Sciatic nerve (tissue), 2 donors: ENCODE measurements around the gene SLC24A3. TPM values are rescaled to one million over a fixed set of nuclear protein-coding genes. Genes with fewer than 3 reads are reported as not detected.

Experiments
- ATAC-seq: fragments of 200-7000 bp; cut with Tn5 transposase; one replicate; pipeline ENCODE4 v1.9.1; 2020; ENCODE audit warnings: mild to moderate bottlenecking, moderate library complexity
- DNase-seq: peaks from one replicate; pipeline ENCODE4 v3.0.0-alpha.2; 2020; ENCODE audit warnings: low spot score
- intact Hi-C: fragments of 100-400 bp; cut with DNase I; formaldehyde crosslinking; loops from one replicate; pipeline ENCODE4 v1.14.2; 2022
- total RNA-seq: library from RNA; stranded (reverse); fragmentation: NEBNext Ultra II Directional; extraction: Animal tissue kit (Norgen Biotek cat#: 25700); gene quantifications from one replicate; pipeline ENCODE4 v1.2.1, GENCODE V29; 2021
- donor health status: DM: no; HTN: no; CAD: no.
- donor health status: DM: no; HTN: no; CAD: no.

Gene SLC24A3
- total RNA-seq, 1 donor from 2014 or later, result 2.0 TPM

- DNase-seq (no peak), ATAC-seq (peak; percentile 36)
- intact Hi-C loops, result no loop called here
Measured at GRCh38 chr20:19291024-19291817, 78.8 kb downstream of the SLC24A3 start.

- intact Hi-C loops, result no loop called here
- DNase-seq, result no peak
- no peak for ATAC-seq
Measured at GRCh38 chr20:19291818-19292132, 79.3 kb downstream of the SLC24A3 start.

- no peak for ATAC-seq
- intact Hi-C loops, result no loop called here
- no peak for DNase-seq
Measured at GRCh38 chr20:19292254-19292653, 79.8 kb downstream of the SLC24A3 start.

GRCh38 chr20:19295076-19295475, 82.6 kb downstream of the SLC24A3 start:
- ATAC-seq, result no peak
- intact Hi-C loops, result no loop called here
- DNase-seq, result no peak

GRCh38 chr20:19298652-19299051, 86.2 kb downstream of the SLC24A3 start:
- intact Hi-C loops, result no loop called here
- ATAC-seq (no peak), DNase-seq (no peak)

GRCh38 chr20:19300395-19300794, 88.0 kb downstream of the SLC24A3 start:
- intact Hi-C loops, result no loop called here
- ATAC-seq (no peak), DNase-seq (no peak)

GRCh38 chr20:19301142-19301541, 88.7 kb downstream of the SLC24A3 start:
- ATAC-seq, result no peak
- DNase-seq, result no peak
- intact Hi-C loops, result no loop called here

- ATAC-seq, result no peak
- DNase-seq, result no peak
- intact Hi-C loops, result no loop called here
Measured at GRCh38 chr20:19301843-19302242, 89.4 kb downstream of the SLC24A3 start.

GRCh38 chr20:19302714-19303113, 90.3 kb downstream of the SLC24A3 start:
- intact Hi-C loops, result no loop called here
- DNase-seq (no peak), ATAC-seq (no peak)

GRCh38 chr20:19304389-19304788, 91.9 kb downstream of the SLC24A3 start:
- ATAC-seq, result no peak
- intact Hi-C loops, result no loop called here
- DNase-seq, result no peak

GRCh38 chr20:19304886-19305415, 92.5 kb downstream of the SLC24A3 start:
- no peak for ATAC-seq
- intact Hi-C loops, result no loop called here
- no peak for DNase-seq

- intact Hi-C loops, result no loop called here
- ATAC-seq, result no peak
- DNase-seq, result no peak
Measured at GRCh38 chr20:19308146-19308545, 95.7 kb downstream of the SLC24A3 start.

- intact Hi-C loops, result no loop called here
- DNase-seq (no peak), ATAC-seq (no peak)
Measured at GRCh38 chr20:19310541-19310940, 98.1 kb downstream of the SLC24A3 start.

GRCh38 chr20:19313342-19314069, 101.1 kb downstream of the SLC24A3 start:
- ATAC-seq, result no peak
- no peak for DNase-seq
- intact Hi-C loops, result no loop called here

GRCh38 chr20:19314621-19315020, 102.2 kb downstream of the SLC24A3 start:
- ATAC-seq, result no peak
- no peak for DNase-seq
- intact Hi-C loops, result no loop called here

GRCh38 chr20:19317237-19318069, 105.0 kb downstream of the SLC24A3 start:
- intact Hi-C loops, result no loop called here
- no peak for DNase-seq
- ATAC-seq, result peak; percentile 85

GRCh38 chr20:19318610-19319009, 106.2 kb downstream of the SLC24A3 start:
- intact Hi-C loops, result no loop called here
- no peak for DNase-seq
- no peak for ATAC-seq

GRCh38 chr20:19320005-19320404, 107.6 kb downstream of the SLC24A3 start:
- DNase-seq (no peak), ATAC-seq (no peak)
- intact Hi-C loops, result no loop called here

GRCh38 chr20:19321176-19321575, 108.7 kb downstream of the SLC24A3 start:
- ATAC-seq, result no peak
- intact Hi-C loops, result no loop called here
- DNase-seq, result no peak
